Measurements from ENCODE around the gene RAE1. TPM values are rescaled to one million over a fixed set of nuclear protein-coding genes. Genes with fewer than 3 reads are reported as not detected.

RAE1 gene
- total RNA-seq, 1 experiment from 2014 or later, result 59.6 TPM

- Histone ChIP-seq H2AFZ (ENCODE audit: low read length) (no peak overlapping the region), H3K9ac (ENCODE audit: low read length) (no peak overlapping the region), H4K20me1 (ENCODE audit: insufficient read depth, low read depth, low read length) (peaks cover 32% of the 10 kb centered on the region), H3K36me3 (ENCODE audit: insufficient read depth, low read length) (peaks cover 19% of the 10 kb centered on the region), H3K4me2 (ENCODE audit: low read depth, low read length, poor library complexity, severe bottlenecking) (no peak overlapping the region), H3K9me3 (ENCODE audit: low read length) (no peaks in the 10 kb centered on the region), H3K27me3 (ENCODE audit: low read length) (no peaks in the 10 kb centered on the region), H3K4me3 (ENCODE audit: low read length) (no peak overlapping the region), H3K9me2 (replicated peaks; ENCODE audit: insufficient read depth, low read length) (no peaks in the 10 kb centered on the region), H3K27ac (ENCODE audit: low read length) (no peak overlapping the region), H3K79me2 (ENCODE audit: low read length) (no peaks in the 10 kb centered on the region), H3K4me1 (ENCODE audit: low read length) (peaks cover 15% of the 10 kb centered on the region)
- DNase-seq, result peak; percentile 59
These were observed 59.9 kb downstream of the RAE1 start for GRCh38 chr20:57410924-57411323.

DNA sequence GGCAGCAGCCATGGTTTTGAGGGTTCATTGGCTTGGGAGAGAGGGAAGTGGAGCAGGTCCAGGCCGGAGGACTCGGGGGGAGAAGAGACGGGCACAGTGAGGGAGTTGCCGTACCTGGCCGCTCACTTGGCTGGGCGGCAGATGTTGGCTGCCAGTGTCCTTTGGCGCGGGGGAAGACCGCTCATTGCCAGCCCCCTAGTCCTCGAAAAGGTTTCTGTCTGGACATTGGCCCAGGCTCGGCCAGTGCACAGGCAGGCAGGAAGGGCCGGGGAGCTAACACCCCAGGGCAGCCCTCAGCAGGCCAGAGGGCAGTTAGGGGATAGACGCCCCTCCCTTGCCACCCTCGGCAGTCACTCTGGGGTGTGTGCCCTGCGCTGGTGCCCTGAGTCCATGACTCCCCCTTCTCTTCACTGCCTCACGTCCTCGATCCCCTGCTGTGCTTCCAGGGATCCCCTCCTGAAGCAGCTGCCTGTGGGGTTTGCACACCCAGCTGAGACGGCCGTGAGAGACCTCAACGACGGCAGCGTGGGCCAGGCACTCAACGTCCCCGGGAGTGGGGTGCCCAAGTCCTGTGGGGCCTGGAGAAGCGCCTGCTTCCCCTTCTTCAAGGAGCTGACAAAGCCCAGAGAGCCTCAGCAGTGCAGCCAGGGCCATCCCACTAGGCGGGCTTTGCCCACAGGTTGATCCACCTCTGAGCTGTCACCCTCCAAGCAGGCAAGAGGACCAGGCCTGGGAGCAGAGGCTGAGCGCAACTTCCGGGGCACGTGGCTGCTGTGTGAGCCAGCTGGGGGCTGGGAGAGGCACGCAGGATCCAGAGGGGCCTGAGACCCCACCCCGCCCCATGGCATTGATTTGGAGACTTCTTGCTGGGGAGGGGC is 60.6 kb downstream of the RAE1 start:
- Histone ChIP-seq H3K79me2 (ENCODE audit: low read length) (no peaks in the 10 kb centered on the region), H3K9ac (ENCODE audit: low read length) (no peak overlapping the region), H3K4me1 (ENCODE audit: low read length) (peaks cover 15% of the 10 kb centered on the region), H3K36me3 (ENCODE audit: insufficient read depth, low read length) (peaks cover 14% of the 10 kb centered on the region), H3K4me3 (ENCODE audit: low read length) (no peak overlapping the region), H3K9me2 (replicated peaks; ENCODE audit: insufficient read depth, low read length) (no peaks in the 10 kb centered on the region), H3K4me2 (ENCODE audit: low read depth, low read length, poor library complexity, severe bottlenecking) (no peak overlapping the region), H3K27me3 (ENCODE audit: low read length) (no peaks in the 10 kb centered on the region), H3K27ac (ENCODE audit: low read length) (no peak overlapping the region), H2AFZ (ENCODE audit: low read length) (no peak overlapping the region), H4K20me1 (ENCODE audit: insufficient read depth, low read depth, low read length) (peaks cover 26% of the 10 kb centered on the region), H3K9me3 (ENCODE audit: low read length) (no peaks in the 10 kb centered on the region)
- DNase-seq, result peak; percentile 71

DNA sequence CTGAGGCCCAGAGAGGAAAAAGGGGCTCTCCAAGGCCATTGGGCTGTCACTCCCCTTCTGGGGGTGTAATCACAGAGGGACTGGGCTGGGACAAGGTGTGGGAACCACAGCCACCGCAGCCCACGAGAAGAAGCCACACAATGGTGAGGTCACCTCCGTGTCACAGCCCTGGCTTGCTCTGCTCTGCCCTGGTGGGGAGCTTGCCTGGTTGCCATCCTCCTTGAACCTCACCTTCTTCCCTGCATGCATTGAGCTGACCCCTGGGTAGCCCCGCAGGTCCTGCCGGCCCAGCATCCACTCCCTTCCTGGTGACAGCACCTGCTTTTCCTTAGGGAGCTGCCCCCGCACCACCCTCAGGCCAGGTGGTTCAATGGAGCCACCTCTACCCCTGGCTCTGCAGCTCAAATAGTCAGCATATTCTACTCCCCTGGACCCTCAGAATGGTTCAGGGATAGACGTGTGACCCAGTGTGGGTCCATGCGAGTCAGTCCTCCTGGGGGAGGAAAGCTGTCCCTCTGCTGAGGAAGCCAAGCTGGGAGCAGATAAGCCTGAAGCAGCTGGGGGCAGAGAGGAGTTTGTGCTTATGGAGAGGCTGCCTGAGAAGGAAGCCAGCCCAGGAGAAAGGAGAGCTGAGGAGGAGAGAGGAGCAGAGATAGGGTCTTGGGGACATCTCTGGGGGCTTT is 61.4 kb downstream of the RAE1 start:
- no peak overlapping the region for H2AFZ ChIP-seq (ENCODE audit: low read length)
- DNase-seq, result peak; percentile 58
- H3K36me3 ChIP-seq (ENCODE audit: insufficient read depth, low read length), result peaks cover 8% of the 10 kb centered on the region

DNA sequence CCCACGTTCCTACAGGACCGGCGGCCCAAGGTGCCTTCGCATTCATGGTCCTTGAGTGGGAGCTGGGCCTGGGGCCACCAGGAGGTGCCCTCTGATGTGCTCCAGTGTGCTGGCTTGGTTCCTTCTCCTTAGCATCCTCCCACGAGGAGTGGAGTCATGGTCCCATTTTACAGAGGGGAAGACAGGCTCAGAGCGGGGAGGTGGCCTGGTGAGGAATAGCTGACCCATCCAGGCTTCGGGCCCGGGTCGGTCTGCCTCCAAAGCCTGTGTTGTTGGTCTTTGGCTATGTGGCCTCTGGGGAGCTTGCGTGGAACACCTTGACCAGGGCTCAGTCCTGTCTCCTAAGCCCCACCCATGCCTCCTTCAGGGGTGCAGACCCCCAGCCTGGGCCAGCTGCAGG is 62.9 kb downstream of the RAE1 start:
- Histone ChIP-seq H2AFZ (ENCODE audit: low read length) (no peak overlapping the region), H3K4me2 (ENCODE audit: low read depth, low read length, poor library complexity, severe bottlenecking) (no peak overlapping the region), H3K79me2 (ENCODE audit: low read length) (no peaks in the 10 kb centered on the region), H3K4me1 (ENCODE audit: low read length) (peaks cover 5% of the 10 kb centered on the region), H4K20me1 (ENCODE audit: insufficient read depth, low read depth, low read length) (peaks cover 9% of the 10 kb centered on the region), H3K4me3 (ENCODE audit: low read length) (no peak overlapping the region), H3K27me3 (ENCODE audit: low read length) (no peaks in the 10 kb centered on the region), H3K36me3 (ENCODE audit: insufficient read depth, low read length) (no peaks in the 10 kb centered on the region), H3K9ac (ENCODE audit: low read length) (no peak overlapping the region), H3K9me3 (ENCODE audit: low read length) (no peaks in the 10 kb centered on the region), H3K27ac (ENCODE audit: low read length) (no peak overlapping the region), H3K9me2 (replicated peaks; ENCODE audit: insufficient read depth, low read length) (no peaks in the 10 kb centered on the region)
- no peak for DNase-seq

More for the DNA sequence above, 61.4 kb downstream of the RAE1 start:
- Histone ChIP-seq H3K27me3 (ENCODE audit: low read length) (no peaks in the 10 kb centered on the region), H3K4me2 (ENCODE audit: low read depth, low read length, poor library complexity, severe bottlenecking) (no peak overlapping the region), H3K9ac (ENCODE audit: low read length) (no peak overlapping the region), H4K20me1 (ENCODE audit: insufficient read depth, low read depth, low read length) (peaks cover 23% of the 10 kb centered on the region), H3K27ac (ENCODE audit: low read length) (no peak overlapping the region), H3K9me3 (ENCODE audit: low read length) (no peaks in the 10 kb centered on the region), H3K4me1 (ENCODE audit: low read length) (peaks cover 15% of the 10 kb centered on the region), H3K79me2 (ENCODE audit: low read length) (no peaks in the 10 kb centered on the region), H3K4me3 (ENCODE audit: low read length) (no peak overlapping the region), H3K9me2 (replicated peaks; ENCODE audit: insufficient read depth, low read length) (no peaks in the 10 kb centered on the region)

DNA sequence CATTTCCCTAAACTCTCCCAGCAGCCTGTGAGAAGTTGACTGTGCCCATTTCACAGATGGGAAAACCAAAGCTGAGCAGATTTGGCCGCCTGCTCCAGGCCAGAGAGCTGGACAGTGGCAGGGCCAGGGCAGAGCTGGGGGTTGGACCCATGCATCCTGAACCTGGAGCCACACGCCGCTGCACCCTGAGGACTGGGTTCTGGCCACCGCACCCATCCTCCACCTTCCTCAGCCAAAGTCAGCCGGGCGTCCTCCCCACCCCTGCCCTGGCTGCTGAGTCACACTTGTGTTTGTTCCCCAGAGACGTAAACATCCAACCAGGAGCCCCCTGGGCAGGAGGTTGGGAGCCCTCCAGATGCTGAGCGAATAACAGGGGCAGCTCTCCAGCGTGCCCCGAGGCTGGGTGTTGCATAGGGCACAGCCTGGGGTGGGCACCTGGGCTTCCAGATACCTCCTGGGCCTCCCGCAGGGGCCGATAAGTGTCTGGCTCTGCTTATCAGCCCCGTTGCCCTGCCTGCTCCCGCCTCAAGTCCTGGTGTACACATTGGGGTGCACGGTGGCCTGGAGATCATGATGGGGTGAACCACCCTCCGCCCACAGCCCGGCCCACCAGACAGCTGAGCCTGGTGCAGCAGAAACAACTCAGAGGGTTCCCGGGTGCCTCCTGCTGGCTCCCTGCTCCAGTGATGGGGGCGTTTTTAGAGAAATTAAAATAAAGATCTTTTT is 64.0 kb downstream of the RAE1 start:
- Histone ChIP-seq H3K36me3 (ENCODE audit: insufficient read depth, low read length) (no peaks in the 10 kb centered on the region), H3K79me2 (ENCODE audit: low read length) (no peaks in the 10 kb centered on the region), H3K27ac (ENCODE audit: low read length) (no peak overlapping the region), H3K4me1 (ENCODE audit: low read length) (peaks cover 5% of the 10 kb centered on the region; the same call in 1 of the 2 replicates), H3K4me3 (ENCODE audit: low read length) (no peak overlapping the region), H3K9ac (ENCODE audit: low read length) (no peak overlapping the region), H2AFZ (ENCODE audit: low read length) (no peak overlapping the region), H3K9me2 (replicated peaks; ENCODE audit: insufficient read depth, low read length) (no peaks in the 10 kb centered on the region), H4K20me1 (ENCODE audit: insufficient read depth, low read depth, low read length) (no peaks in the 10 kb centered on the region), H3K27me3 (ENCODE audit: low read length) (no peaks in the 10 kb centered on the region), H3K4me2 (ENCODE audit: low read depth, low read length, poor library complexity, severe bottlenecking) (no peak overlapping the region), H3K9me3 (ENCODE audit: low read length) (no peaks in the 10 kb centered on the region)
- DNase-seq, result peak; percentile 50

GRCh38 chr20:57415771-57416170 is 64.7 kb downstream of the RAE1 start:
- Histone ChIP-seq H2AFZ (ENCODE audit: low read length) (no peak overlapping the region), H3K4me2 (ENCODE audit: low read depth, low read length, poor library complexity, severe bottlenecking) (no peak overlapping the region), H3K9ac (ENCODE audit: low read length) (no peak overlapping the region), H3K9me2 (replicated peaks; ENCODE audit: insufficient read depth, low read length) (no peaks in the 10 kb centered on the region), H4K20me1 (ENCODE audit: insufficient read depth, low read depth, low read length) (no peaks in the 10 kb centered on the region), H3K4me3 (ENCODE audit: low read length) (no peak overlapping the region), H3K36me3 (ENCODE audit: insufficient read depth, low read length) (no peaks in the 10 kb centered on the region), H3K4me1 (ENCODE audit: low read length) (peaks cover 5% of the 10 kb centered on the region; the same call in 1 of the 2 replicates), H3K27me3 (ENCODE audit: low read length) (no peaks in the 10 kb centered on the region), H3K79me2 (ENCODE audit: low read length) (no peaks in the 10 kb centered on the region), H3K9me3 (ENCODE audit: low read length) (no peaks in the 10 kb centered on the region), H3K27ac (ENCODE audit: low read length) (no peak overlapping the region)
- no peak for DNase-seq

GRCh38 chr20:57416296-57417022 is 65.4 kb downstream of the RAE1 start:
- H3K9ac ChIP-seq (ENCODE audit: low read length), result no peak overlapping the region
- no peaks in the 10 kb centered on the region for H3K9me2 ChIP-seq (replicated peaks; ENCODE audit: insufficient read depth, low read length)
- H3K79me2 ChIP-seq (ENCODE audit: low read length), result no peaks in the 10 kb centered on the region
- no peaks in the 10 kb centered on the region for H3K27me3 ChIP-seq (ENCODE audit: low read length)
- H2AFZ ChIP-seq (ENCODE audit: low read length), result no peak overlapping the region
- H3K27ac ChIP-seq (ENCODE audit: low read length), result no peak overlapping the region
- DNase-seq, result peak; percentile 40
- peaks cover 4% of the 10 kb centered on the region; the same call in 1 of the 2 replicates for H3K4me1 ChIP-seq (ENCODE audit: low read length)
- H3K36me3 ChIP-seq (ENCODE audit: insufficient read depth, low read length), result no peaks in the 10 kb centered on the region
- no peak overlapping the region for H3K4me2 ChIP-seq (ENCODE audit: low read depth, low read length, poor library complexity, severe bottlenecking)
- H4K20me1 ChIP-seq (ENCODE audit: insufficient read depth, low read depth, low read length), result no peaks in the 10 kb centered on the region
- H3K9me3 ChIP-seq (ENCODE audit: low read length), result no peaks in the 10 kb centered on the region
- H3K4me3 ChIP-seq (ENCODE audit: low read length), result no peak overlapping the region
